ENCODE results near the gene SPAG4.
A peak's percentile ranks its signal among the peaks of the same experiment; 100 is the strongest.

Gene SPAG4

GRCh38 chr20:35619196-35620095 lies 3.8 kb downstream of the SPAG4 start (continued):
- TF ChIP-seq SP7 (tag by site-specific recombination; IDR thresholded peaks at IDR 0.05) = peak; percentile 86
- TF ChIP-seq ZBTB48 (tag by site-specific recombination; IDR thresholded peaks at IDR 0.05) = peak; percentile 93
- no peak for TF ChIP-seq GFI1B (tag by site-specific recombination; IDR thresholded peaks at IDR 0.05)
- no peak for TF ChIP-seq ZNF433 (tag by site-specific recombination; IDR thresholded peaks at IDR 0.05; ENCODE audit: low read depth)
- no peak for TF ChIP-seq ZNF157 (tag by site-specific recombination; IDR thresholded peaks at IDR 0.05)
- peak; percentile 41 for TF ChIP-seq ZBTB26 (tag by site-specific recombination; optimal IDR thresholded peaks at IDR 0.05)
- peak; percentile 72 for TF ChIP-seq ZIC2 (tag by site-specific recombination; IDR thresholded peaks at IDR 0.05)
- TF ChIP-seq ZBTB44 (tag by site-specific recombination; IDR thresholded peaks at IDR 0.05) = 0 out of 2 replicates have a peak, but pooled peaks have one; percentile 16
- no peak for TF ChIP-seq HOXA7 (CRISPR knock-in tag; IDR thresholded peaks at IDR 0.05; ENCODE audit: borderline replicate concordance)
- TF ChIP-seq ZSCAN30 (tag by site-specific recombination; IDR thresholded peaks at IDR 0.05) = 0 out of 2 replicates have a peak, but pooled peaks have one; percentile 27
- TF ChIP-seq ZSCAN5A (tag by site-specific recombination; IDR thresholded peaks at IDR 0.05) = 0 out of 2 replicates have a peak, but pooled peaks have one; percentile 43
- TF ChIP-seq RBAK (tag by site-specific recombination; IDR thresholded peaks at IDR 0.05) = no peak
- TF ChIP-seq CTCF (tag by site-specific recombination; IDR thresholded peaks at IDR 0.05) = peak; percentile 93
- peak; percentile 89 for TF ChIP-seq KLF8 (tag by site-specific recombination; IDR thresholded peaks at IDR 0.05)
- TF ChIP-seq ZNF18 (tag by site-specific recombination; IDR thresholded peaks at IDR 0.05) = peak; percentile 43; the same call in 1 of the 2 replicates
- peak; percentile 80; the same call in 1 of the 2 replicates for TF ChIP-seq ZFP37 (tag by site-specific recombination; IDR thresholded peaks at IDR 0.05)
- TF ChIP-seq ZNF132 (tag by site-specific recombination; IDR thresholded peaks at IDR 0.05; ENCODE audit: borderline replicate concordance) = no peak
- no peak for TF ChIP-seq MEIS1 (CRISPR knock-in tag; IDR thresholded peaks at IDR 0.05; ENCODE audit: borderline replicate concordance)
- TF ChIP-seq ZNF664 (tag by site-specific recombination; IDR thresholded peaks at IDR 0.05) = 0 out of 2 replicates have a peak, but pooled peaks have one; percentile 64
- TF ChIP-seq ZNF449 (tag by site-specific recombination; IDR thresholded peaks at IDR 0.05) = peak; percentile 46; the same call in 1 of the 2 replicates
- TF ChIP-seq ZNF302 (tag by site-specific recombination; IDR thresholded peaks at IDR 0.05; ENCODE audit: low read depth) = no peak
- peak; percentile 77 for TF ChIP-seq EGR2 (tag by site-specific recombination; IDR thresholded peaks at IDR 0.05; ENCODE audit: low read depth)
- peak; percentile 96 for TF ChIP-seq IKZF3 (tag by site-specific recombination; IDR thresholded peaks at IDR 0.05)
- no peak for TF ChIP-seq ZNF202 (tag by site-specific recombination; IDR thresholded peaks at IDR 0.05; ENCODE audit: borderline replicate concordance)
